ENCODE results near the gene F10. TPM values are rescaled to one million over a fixed set of nuclear protein-coding genes. Genes with fewer than 3 reads are reported as not detected.

Gene F10
- total and polyA plus RNA-seq, 12 donors: 4.4 to 81.8 (median 12.6) TPM

- Histone ChIP-seq H3K27ac (peak overlapping the region in 2 of 5 donors; percentile 21 to 50), H3K9me3 (replicated peaks in 1 of 3) (no peaks in the 10 kb centered on the region), H3K4me1 (replicated peaks in 1 of 2) (no peaks in the 10 kb centered on the region), H3K4me3 (no peak overlapping the region), H3K36me3 (replicated peaks in 1 of 2) (no peaks in the 10 kb centered on the region), H3K27me3 (no peaks in the 10 kb centered on the region)
- intact Hi-C loops (cut with DNase I): no loop called here
- peak in 2 of 7 donors; percentile 10 to 48 for DNase-seq
- TF ChIP-seq POLR2A (IDR thresholded peaks at IDR 0.05) (no peak), CTCF (IDR thresholded peaks at IDR 0.05) (no peak)
- 73 to 81% (median 78%) methylated on average over 22 to 29 of the region's 29 CpGs for WGBS, 4 donors
Observed at GRCh38 chr13:113123226-113124201, 915 bp downstream of the F10 start.

DNA sequence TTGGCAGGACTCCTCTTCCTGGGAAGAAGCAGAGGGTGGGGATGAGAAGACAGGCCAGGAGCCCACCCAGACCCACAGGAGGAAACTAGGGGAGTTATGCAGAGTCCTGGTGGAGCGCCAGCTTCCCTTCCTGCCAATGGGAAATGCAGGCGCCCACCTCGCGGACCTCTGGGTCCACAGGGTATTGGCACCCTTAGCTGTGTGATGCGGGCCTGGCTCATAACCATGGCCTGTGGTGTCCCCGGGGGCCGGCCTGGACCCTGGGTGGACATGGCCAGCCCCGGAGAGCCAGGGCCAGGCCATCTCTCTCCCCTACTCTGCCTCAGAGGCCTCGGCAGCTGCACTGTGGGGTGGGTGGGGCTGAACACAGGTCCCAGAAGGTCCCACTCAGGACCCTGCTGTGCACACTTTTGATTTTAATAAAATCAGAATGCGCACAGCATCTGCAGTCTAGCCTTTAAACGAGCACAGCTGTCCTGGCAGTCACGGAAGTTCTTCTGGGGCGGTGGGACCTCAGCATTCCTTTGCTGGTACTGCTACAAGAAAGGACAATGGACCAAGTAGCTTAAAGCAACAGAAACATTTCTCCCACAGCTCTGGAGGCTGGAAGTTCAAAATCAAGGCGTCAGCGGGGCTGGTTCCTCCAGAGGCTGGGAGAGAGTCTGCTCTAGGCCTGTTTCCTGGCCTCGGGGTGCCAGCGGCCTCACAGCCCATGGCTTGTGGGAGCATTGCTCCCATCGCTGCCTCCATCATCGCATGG, 1.8 kb downstream of the F10 start:
- no peaks in the 10 kb centered on the region for H3K27me3 ChIP-seq
- DNase-seq: peak in 2 of 7 donors; percentile 7 to 42
- TF ChIP-seq POLR2A (IDR thresholded peaks at IDR 0.05): no peak
- no peak for TF ChIP-seq CTCF (IDR thresholded peaks at IDR 0.05)

DNA sequence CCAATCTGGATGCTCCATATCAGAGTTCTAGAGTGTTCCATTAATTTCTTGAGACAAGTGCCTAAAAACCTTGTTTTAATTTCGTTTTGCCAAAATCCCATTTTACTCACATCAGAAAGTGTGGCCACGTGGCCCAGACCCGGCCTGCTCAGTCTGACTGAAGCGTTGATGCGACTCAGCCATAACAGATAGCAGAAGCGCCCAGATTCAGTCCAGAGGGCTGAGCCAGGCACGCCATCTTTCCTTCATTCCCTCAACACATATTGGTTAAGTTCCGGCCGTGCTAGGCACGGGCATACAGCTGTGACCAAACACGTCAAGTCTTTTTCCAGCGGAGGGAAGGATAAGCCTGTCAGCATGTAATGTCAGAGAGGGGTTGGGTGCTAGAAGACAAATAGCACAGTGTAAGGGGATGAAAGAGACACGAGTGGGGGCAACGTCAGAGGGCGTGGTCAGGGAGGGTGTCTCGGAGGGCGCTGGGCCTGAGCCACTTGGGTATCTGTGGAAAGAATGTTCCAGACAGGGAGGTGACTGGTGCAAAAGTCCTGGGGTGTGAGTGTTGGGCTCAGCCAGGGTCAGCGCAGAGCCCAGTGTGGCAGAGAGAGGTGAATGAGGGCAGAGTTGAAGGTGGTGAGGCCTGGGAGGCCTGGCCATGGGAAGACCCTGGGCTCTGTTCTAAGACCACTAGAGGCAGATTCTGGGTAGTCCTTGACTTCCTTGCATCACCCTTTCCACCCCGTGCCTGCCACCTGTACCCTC, 3.1 kb downstream of the F10 start:
- 92 to 94% (median 93%) methylated on average over 18 to 19 of the region's 19 CpGs for WGBS, 4 donors
- no peaks in the 10 kb centered on the region for H3K27me3 ChIP-seq
- intact Hi-C loops (cut with DNase I): no loop called here

More for the DNA sequence above, 1.8 kb downstream of the F10 start:
- Histone ChIP-seq H3K4me1 (replicated peaks in 1 of 2) (no peaks in the 10 kb centered on the region), H3K9me3 (replicated peaks in 1 of 3) (no peaks in the 10 kb centered on the region), H3K36me3 (replicated peaks in 1 of 2) (no peaks in the 10 kb centered on the region), H3K4me3 (no peak overlapping the region), H3K27ac (no peak overlapping the region)
- intact Hi-C loops (cut with DNase I): no loop called here
- WGBS, 4 donors: 93 to 98% (median 96%) methylated on average over 9 to 19 of the region's 19 CpGs

More for the DNA sequence above, 3.1 kb downstream of the F10 start:
- Histone ChIP-seq H3K4me1 (replicated peaks in 1 of 2) (no peaks in the 10 kb centered on the region), H3K9me3 (replicated peaks in 1 of 3) (no peaks in the 10 kb centered on the region), H3K4me3 (no peak overlapping the region), H3K36me3 (replicated peaks in 1 of 2) (no peaks in the 10 kb centered on the region), H3K27ac (no peak overlapping the region)
- TF ChIP-seq CTCF (IDR thresholded peaks at IDR 0.05): no peak
- DNase-seq: peak in 3 of 7 donors; percentile 2 to 34 (median 8)
